Putamen (tissue), 1 donor: ENCODE measurements around the gene FRA10AC1.

Source experiments
- DNase-seq: peaks from one replicate; pipeline ENCODE4 v3.0.0-alpha.2; 2016; ENCODE audit warnings: low spot score

Gene FRA10AC1

DNA sequence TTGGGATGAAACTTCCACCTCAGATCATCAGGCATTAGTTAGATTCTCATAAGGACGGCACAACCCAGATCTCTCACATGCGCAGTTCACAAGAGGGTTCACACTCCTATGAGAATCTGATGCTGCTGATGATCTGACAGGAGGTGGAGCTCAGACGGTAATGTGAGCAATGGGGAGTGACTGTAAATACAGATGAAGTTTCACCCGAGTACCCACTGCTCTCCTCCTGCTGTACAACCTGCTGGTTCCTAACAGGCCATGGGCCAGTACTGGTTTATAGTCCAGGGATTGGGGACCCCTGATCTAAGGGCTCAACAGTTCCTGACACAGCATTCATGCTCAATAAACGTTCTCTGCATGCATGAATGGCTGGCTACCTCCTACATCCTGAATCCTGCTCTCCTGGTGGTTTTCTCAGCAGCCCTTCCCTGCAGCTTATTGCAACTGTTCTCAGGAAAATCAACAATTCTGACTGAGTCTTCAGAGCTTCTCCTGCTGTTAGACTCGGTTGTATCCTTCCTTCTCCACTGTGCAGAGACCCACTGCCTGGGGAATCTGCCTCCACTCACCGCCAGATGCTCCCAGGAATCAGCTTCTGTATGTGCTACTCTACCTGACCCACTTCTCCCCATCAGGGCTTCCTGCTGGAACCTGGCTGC lies 72.6 kb downstream of the FRA10AC1 start:
- no peak for DNase-seq

DNA sequence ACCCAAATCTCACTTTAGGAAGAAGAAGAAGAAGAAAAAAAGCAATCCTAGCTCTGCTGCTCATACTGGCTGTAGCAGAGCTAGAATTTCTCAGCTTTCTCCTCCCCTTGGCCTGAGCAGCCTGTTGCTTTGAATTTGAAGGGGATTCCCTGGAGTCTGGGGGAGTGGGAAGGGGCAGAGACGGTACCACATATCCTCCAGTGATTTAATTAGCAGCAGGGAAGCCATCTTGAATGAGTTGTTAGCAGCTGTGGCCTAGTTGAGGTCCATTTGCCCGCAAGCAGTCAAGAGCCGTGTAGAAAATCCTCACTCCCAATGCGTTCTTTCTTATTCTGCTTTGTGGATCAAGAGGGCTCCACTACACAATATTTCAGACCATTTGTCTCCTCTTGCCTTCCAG lies 73.5 kb downstream of the FRA10AC1 start:
- DNase-seq, result no peak

DNA sequence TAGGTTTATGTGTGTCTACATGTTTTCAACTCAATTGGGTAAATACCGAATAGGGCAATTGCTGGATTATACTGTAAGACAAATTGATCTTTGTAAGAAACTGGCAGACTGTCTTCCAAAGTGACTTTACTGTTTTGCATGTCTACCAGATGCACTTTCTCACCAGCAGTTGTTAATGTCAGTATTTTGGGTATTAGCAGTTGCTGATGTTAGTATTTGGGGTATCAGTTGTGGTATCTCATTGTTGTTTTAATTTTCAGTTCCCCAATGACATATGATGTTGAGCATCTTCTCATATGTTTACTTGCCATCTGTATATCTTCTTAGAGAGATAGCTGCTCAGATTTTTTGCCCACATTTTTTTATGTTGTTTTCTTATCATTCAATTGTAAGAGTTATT lies 79.5 kb downstream of the FRA10AC1 start:
- DNase-seq, result no peak

DNA sequence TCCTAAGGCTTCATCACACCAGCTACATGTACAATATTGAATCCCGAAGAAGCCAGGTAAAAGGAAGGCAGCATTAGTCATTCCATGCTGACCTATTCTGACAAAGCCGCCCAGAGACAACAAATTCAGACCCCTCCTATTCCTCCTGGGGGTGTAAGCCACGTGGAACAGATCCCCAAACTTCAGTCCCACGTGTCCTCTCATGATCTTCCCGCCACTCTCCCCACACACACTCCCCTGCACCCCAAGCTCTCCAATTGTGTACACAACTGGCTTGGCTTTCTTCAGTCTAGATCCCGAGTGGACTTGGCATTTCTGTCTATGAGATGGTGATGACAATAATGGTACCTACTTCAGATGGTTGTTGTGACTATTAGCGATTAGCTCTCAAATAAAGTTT lies 81.5 kb downstream of the FRA10AC1 start:
- no peak for DNase-seq
